HG03095 (cell line): ENCODE measurements around the gene ELANE.
"Not testable (repeated sequence)": the region's sequence is repeated elsewhere in the genome, so short reads cannot be mapped to it uniquely, and the experiment has no call there.

Experiments used
- ATAC-seq: cut with Tn5 transposase; IDR thresholded peaks from one replicate; pipeline ENCODE4 v1.9.1; 2021; ENCODE audit warnings: moderate library complexity; ENCODE audit not compliant: unreplicated experiment

The ELANE gene

GRCh38 chr19:835210-835810 is 16.8 kb upstream of the ELANE start:
- no peak for ATAC-seq

GRCh38 chr19:840519-841206 is 11.4 kb upstream of the ELANE start, which contains the start of gene PRTN3:
Gene PRTN3 (plus strand): TSS chr19:840999. CDS start chr19:841009, 10 bp downstream.
- ATAC-seq = no peak

- ATAC-seq = not testable (repeated sequence)
Measured at GRCh38 chr19:842802-843179, 9.3 kb upstream of the ELANE start.

GRCh38 chr19:843180-843835 is 8.8 kb upstream of the ELANE start:
- ATAC-seq = no peak

- no peak for ATAC-seq
Measured at GRCh38 chr19:843836-844545, 8.1 kb upstream of the ELANE start.

GRCh38 chr19:844546-844971 is 7.5 kb upstream of the ELANE start:
- ATAC-seq = no peak

GRCh38 chr19:845707-846521 is 6.2 kb upstream of the ELANE start:
- ATAC-seq = no peak

- ATAC-seq = no peak
Measured at GRCh38 chr19:848386-848921, 3.6 kb upstream of the ELANE start.

GRCh38 chr19:849195-849594 is 2.9 kb upstream of the ELANE start:
- not testable (repeated sequence) for ATAC-seq

GRCh38 chr19:850221-850978 is 1.7 kb upstream of the ELANE start:
- ATAC-seq = no peak

GRCh38 chr19:850979-851335 is 1.1 kb upstream of the ELANE start:
- ATAC-seq = no peak

GRCh38 chr19:853014-853585 is 997 bp downstream of the ELANE start:
- no peak for ATAC-seq

- ATAC-seq = not testable (repeated sequence)
Measured at GRCh38 chr19:853614-854220, 1.6 kb downstream of the ELANE start.

- no peak for ATAC-seq
Measured at GRCh38 chr19:854549-854948, 2.4 kb downstream of the ELANE start.

GRCh38 chr19:855142-855541 is 3.0 kb downstream of the ELANE start:
- ATAC-seq = no peak

- no peak for ATAC-seq
Measured at GRCh38 chr19:855566-856120, 3.5 kb downstream of the ELANE start.

GRCh38 chr19:858284-858683 is 6.2 kb downstream of the ELANE start:
- ATAC-seq = no peak
